ENCODE measurements around the gene CTSA. TPM values are rescaled to one million over a fixed set of nuclear protein-coding genes. Genes with fewer than 3 reads are reported as not detected.
A peak's percentile ranks its signal among the peaks of the same experiment; 100 is the strongest.

The CTSA gene
- total and polyA plus RNA-seq, 3 donors from 2014 or later, result 103 to 223 (median 112) TPM

DNA sequence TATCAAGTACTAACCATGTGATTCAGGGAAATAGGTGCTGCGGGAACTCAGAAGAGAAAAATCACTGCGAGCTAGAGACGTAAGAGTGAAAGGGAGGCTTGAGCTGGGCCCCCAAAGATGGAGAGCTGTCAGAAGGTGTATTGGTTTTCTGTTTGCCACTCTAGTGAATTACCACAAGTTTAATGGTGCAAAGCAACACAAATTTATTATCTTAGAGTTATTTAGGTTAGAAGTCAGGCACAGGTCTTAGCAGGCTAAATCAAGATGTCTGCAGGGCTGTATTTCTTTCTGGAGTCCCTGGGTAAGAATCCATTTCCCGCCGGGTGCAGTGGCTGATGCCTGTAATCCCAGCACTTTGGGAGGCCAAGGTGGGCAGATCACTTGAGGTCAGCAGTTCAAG is 31.2 kb upstream of the CTSA start:
- H3K9me3 ChIP-seq, result no peaks in the 10 kb centered on the region
- 77 to 86% methylated on average over 5 of the region's 5 CpGs for WGBS, 2 donors
- H3K27ac ChIP-seq, result no peak overlapping the region
- peaks cover 19% of the 10 kb centered on the region for H3K4me1 ChIP-seq
- TF ChIP-seq, protein P1, sequence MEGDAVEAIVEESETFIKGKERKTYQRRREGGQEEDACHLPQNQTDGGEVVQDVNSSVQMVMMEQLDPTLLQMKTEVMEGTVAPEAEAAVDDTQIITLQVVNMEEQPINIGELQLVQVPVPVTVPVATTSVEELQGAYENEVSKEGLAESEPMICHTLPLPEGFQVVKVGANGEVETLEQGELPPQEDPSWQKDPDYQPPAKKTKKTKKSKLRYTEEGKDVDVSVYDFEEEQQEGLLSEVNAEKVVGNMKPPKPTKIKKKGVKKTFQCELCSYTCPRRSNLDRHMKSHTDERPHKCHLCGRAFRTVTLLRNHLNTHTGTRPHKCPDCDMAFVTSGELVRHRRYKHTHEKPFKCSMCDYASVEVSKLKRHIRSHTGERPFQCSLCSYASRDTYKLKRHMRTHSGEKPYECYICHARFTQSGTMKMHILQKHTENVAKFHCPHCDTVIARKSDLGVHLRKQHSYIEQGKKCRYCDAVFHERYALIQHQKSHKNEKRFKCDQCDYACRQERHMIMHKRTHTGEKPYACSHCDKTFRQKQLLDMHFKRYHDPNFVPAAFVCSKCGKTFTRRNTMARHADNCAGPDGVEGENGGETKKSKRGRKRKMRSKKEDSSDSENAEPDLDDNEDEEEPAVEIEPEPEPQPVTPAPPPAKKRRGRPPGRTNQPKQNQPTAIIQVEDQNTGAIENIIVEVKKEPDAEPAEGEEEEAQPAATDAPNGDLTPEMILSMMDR (IDR thresholded peaks at IDR 0.05), result no peak
- TF ChIP-seq POLR2A (IDR thresholded peaks at IDR 0.05), result no peak
- no peak for DNase-seq
- no peaks in the 10 kb centered on the region for H3K27me3 ChIP-seq
- no peak overlapping the region for H3K4me3 ChIP-seq
- intact Hi-C loops (cut with DNase I; ENCODE audit: low total_unique reads), result no loop called here
- no peaks in the 10 kb centered on the region for H3K36me3 ChIP-seq (ENCODE audit: low read depth, missing control alignments)

DNA sequence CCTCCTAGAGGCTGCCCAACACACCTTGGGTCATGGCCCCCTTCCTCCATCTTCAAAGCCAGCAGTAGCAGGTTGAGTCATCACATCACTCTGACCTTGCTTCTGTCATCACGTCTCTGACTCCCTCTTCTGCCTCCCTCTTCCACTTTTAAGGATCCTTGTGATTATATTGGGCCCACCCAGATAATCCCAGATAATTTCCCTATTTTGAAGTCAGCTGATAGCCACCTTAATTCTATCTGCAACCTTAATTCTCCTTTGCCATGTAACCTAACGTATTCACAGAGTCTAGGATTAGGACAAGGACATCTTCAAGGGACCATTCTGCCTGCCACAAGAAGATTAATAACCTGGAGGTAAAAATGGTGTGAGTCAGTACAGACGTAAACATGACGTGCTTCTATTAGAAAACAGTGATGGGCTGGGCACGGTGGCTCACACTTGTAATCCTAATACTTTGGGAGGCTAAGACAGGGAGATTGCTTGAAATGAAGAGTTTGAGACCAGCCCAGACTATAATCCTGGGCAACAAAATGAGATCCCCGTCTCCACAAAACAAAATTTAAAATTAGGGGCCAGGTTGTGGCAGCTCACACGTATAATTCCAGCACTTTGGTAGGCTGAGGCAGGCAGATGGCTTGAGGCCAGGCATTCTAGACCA is 30.4 kb upstream of the CTSA start:
- Histone ChIP-seq H3K36me3 (ENCODE audit: low read depth, missing control alignments) (no peaks in the 10 kb centered on the region), H3K27me3 (no peaks in the 10 kb centered on the region), H3K4me1 (peaks cover 14% of the 10 kb centered on the region), H3K4me3 (no peak overlapping the region), H3K9me3 (no peaks in the 10 kb centered on the region), H3K27ac (no peak overlapping the region)
- no peak for DNase-seq
- TF ChIP-seq, protein P1 (IDR thresholded peaks at IDR 0.05), result no peak
- no peak for TF ChIP-seq POLR2A (IDR thresholded peaks at IDR 0.05)
- intact Hi-C loops (cut with DNase I; ENCODE audit: low total_unique reads), result no loop called here
- WGBS, 2 donors, result 66 to 71% methylated on average over 7 of the region's 7 CpGs

DNA sequence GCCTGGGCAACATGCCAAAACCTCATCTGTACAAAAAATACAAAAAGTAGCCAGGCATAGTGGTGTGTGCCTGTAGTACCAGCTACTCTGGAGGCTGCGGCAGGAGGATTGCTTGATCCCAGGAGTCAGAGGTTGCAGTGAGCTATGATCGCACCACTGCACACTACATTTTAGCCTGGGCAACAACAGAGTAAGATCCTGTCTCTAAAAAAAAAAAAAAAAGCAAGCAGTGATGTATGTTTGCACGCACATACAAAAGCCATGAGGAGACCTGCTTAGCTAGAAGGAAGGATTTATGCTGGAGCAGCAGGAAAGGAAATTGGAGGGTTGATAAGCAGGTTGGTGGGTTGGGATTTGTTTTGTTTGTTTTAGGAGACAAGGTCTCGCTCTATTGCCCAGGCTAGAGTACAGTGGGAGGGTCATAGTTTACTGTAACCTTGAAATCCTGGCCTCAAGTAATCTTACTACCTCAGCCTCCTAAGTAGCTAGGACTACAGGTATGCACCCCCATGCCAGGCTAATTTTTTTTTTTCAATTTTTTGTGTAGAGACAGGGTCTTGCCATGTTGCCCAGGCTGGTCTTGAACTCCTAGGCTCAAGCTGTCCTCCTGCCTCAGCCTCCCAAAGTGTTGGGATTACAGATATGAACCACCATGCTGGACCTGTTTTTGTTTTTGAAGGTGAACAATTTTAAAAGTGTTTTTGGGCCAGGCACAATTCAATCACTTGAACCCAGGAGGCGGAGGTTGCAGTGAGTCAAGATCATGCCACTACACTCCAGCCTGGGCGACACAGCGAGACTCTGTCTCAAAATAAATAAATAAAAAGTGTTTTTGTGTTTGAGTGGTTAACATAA is 29.7 kb upstream of the CTSA start:
- Histone ChIP-seq H3K9me3 (no peaks in the 10 kb centered on the region), H3K27me3 (no peaks in the 10 kb centered on the region), H3K4me1 (peaks cover 7% of the 10 kb centered on the region), H3K4me3 (no peak overlapping the region), H3K36me3 (ENCODE audit: low read depth, missing control alignments) (no peaks in the 10 kb centered on the region), H3K27ac (no peak overlapping the region)
- DNase-seq, result peak; percentile 66
- TF ChIP-seq POLR2A (IDR thresholded peaks at IDR 0.05), result no peak
- TF ChIP-seq, protein P1 (IDR thresholded peaks at IDR 0.05), result no peak
- 80 to 84% methylated on average over 7 of the region's 7 CpGs for WGBS, 2 donors
- intact Hi-C loops (cut with DNase I; ENCODE audit: low total_unique reads), result no loop called here

DNA sequence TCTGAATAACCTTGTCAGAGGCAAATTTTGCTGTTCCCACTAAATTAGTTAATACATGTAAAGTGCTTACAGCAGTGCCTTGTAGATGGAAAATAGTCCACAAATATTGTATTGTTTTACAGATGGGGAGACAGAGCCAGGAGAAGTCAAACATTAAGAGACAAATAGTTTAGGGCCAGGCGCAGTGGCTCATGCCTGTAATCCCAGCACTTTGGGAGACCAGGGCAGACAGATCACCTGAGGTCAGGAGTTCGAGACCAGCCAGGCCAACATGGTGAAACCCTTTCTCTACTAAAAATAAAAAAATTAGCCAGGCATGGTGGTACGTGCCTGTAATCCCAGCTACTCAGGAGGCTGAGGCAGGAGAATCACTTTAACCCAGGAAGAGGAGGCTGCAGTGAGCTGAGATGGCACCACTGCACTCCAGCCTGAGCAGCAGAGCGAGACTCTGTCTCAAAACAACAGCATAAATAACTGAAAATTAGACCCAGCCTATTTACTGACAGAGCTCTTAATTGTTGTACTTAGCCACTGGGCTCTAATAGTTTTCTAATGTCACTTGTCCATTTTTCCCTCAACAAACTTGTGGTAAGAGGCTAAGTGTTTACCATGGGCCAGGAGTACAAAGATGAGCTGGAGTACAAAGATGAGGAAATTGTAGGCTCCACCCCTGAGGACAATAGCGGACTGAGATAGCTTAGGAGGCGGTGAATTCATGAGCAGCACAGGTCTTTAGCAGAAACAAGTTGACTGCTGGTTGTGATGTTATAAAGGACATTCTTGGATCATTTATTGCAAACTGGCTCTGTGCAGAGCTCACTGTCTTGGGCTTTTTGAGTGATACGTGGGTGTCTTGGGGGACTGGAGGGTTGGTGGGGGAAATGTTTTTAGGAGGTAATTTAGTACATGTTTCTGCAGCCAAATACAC is 27.3 kb upstream of the CTSA start:
- no peak for DNase-seq
- intact Hi-C loops (cut with DNase I; ENCODE audit: low total_unique reads), result no loop called here
- H3K27ac ChIP-seq, result no peak overlapping the region
- H3K36me3 ChIP-seq (ENCODE audit: low read depth, missing control alignments), result no peaks in the 10 kb centered on the region
- peaks cover 9% of the 10 kb centered on the region for H3K4me1 ChIP-seq
- WGBS, 2 donors, result 81 to 83% methylated on average over 7 of the region's 7 CpGs
- no peaks in the 10 kb centered on the region for H3K27me3 ChIP-seq
- no peak for TF ChIP-seq POLR2A (IDR thresholded peaks at IDR 0.05)
- TF ChIP-seq, protein P1 (IDR thresholded peaks at IDR 0.05), result no peak
- H3K4me3 ChIP-seq, result no peak overlapping the region
- H3K9me3 ChIP-seq, result no peaks in the 10 kb centered on the region

Measured in testis (tissue), 3 donors.